Activated naive CD8-positive, alpha-beta T cell (primary cell): ENCODE results near the gene BIK.

ENCODE experiments used
- H3K27ac Mint-ChIP-seq: one replicate; pipeline ENCODE4 v1.8.0; 2021; ENCODE audit warnings: mixed read lengths
- H3K27me3 Mint-ChIP-seq: one replicate; pipeline ENCODE4 v1.8.0; 2021; ENCODE audit warnings: mixed read lengths
- H3K36me3 Mint-ChIP-seq: one replicate; pipeline ENCODE4 v1.8.0; 2021; ENCODE audit warnings: mixed read lengths
- H3K4me1 Mint-ChIP-seq: one replicate; pipeline ENCODE4 v1.8.0; 2021; ENCODE audit warnings: low read depth, mixed read lengths
- H3K4me3 Mint-ChIP-seq: one replicate; pipeline ENCODE4 v1.8.0; 2021; ENCODE audit warnings: mild to moderate bottlenecking, mixed read lengths
- H3K9me3 Mint-ChIP-seq: one replicate; pipeline ENCODE4 v1.8.0; 2021; ENCODE audit warnings: low read depth, mixed read lengths

BIK gene

GRCh38 chr22:43157874-43158546 is 47.5 kb downstream of the BIK start:
- no peak overlapping the region for H3K4me3 Mint-ChIP-seq
- no peaks in the 10 kb centered on the region for H3K27me3 Mint-ChIP-seq
- peak overlapping the region; percentile 22 for H3K27ac Mint-ChIP-seq
- no peaks in the 10 kb centered on the region for H3K9me3 Mint-ChIP-seq
- peaks cover 8% of the 10 kb centered on the region for H3K4me1 Mint-ChIP-seq
- no peaks in the 10 kb centered on the region for H3K36me3 Mint-ChIP-seq

GRCh38 chr22:43158778-43159483 is 48.4 kb downstream of the BIK start:
- H3K36me3 Mint-ChIP-seq, result no peaks in the 10 kb centered on the region
- no peaks in the 10 kb centered on the region for H3K27me3 Mint-ChIP-seq
- H3K9me3 Mint-ChIP-seq, result no peaks in the 10 kb centered on the region
- peaks cover 7% of the 10 kb centered on the region for H3K4me1 Mint-ChIP-seq
- H3K27ac Mint-ChIP-seq, result peak overlapping the region; percentile 37
- H3K4me3 Mint-ChIP-seq, result no peak overlapping the region

- no peak overlapping the region for H3K27ac Mint-ChIP-seq
- H3K36me3 Mint-ChIP-seq, result no peaks in the 10 kb centered on the region
- H3K9me3 Mint-ChIP-seq, result no peaks in the 10 kb centered on the region
- H3K4me1 Mint-ChIP-seq, result peaks cover 7% of the 10 kb centered on the region
- no peaks in the 10 kb centered on the region for H3K27me3 Mint-ChIP-seq
- H3K4me3 Mint-ChIP-seq, result no peak overlapping the region
Measured at GRCh38 chr22:43159484-43160178, 49.1 kb downstream of the BIK start.

- Mint-ChIP-seq H3K27ac (no peak overlapping the region), H3K4me1 (peaks cover 5% of the 10 kb centered on the region), H3K4me3 (no peak overlapping the region), H3K36me3 (no peaks in the 10 kb centered on the region), H3K27me3 (no peaks in the 10 kb centered on the region), H3K9me3 (no peaks in the 10 kb centered on the region)
Measured at GRCh38 chr22:43160497-43161126, 50.1 kb downstream of the BIK start.

- Mint-ChIP-seq H3K36me3 (no peaks in the 10 kb centered on the region), H3K27ac (no peak overlapping the region), H3K9me3 (no peaks in the 10 kb centered on the region), H3K4me3 (no peak overlapping the region), H3K27me3 (no peaks in the 10 kb centered on the region), H3K4me1 (peaks cover 5% of the 10 kb centered on the region)
Measured at GRCh38 chr22:43162412-43163150, 52.0 kb downstream of the BIK start.

- H3K36me3 Mint-ChIP-seq, result no peaks in the 10 kb centered on the region
- H3K9me3 Mint-ChIP-seq, result no peaks in the 10 kb centered on the region
- no peak overlapping the region for H3K27ac Mint-ChIP-seq
Measured at GRCh38 chr22:43163241-43163795, 52.8 kb downstream of the BIK start.

GRCh38 chr22:43164636-43165035 is 54.1 kb downstream of the BIK start:
- Mint-ChIP-seq H3K4me3 (no peak overlapping the region), H3K36me3 (no peaks in the 10 kb centered on the region), H3K9me3 (no peaks in the 10 kb centered on the region), H3K4me1 (peaks cover 2% of the 10 kb centered on the region), H3K27me3 (no peaks in the 10 kb centered on the region), H3K27ac (no peak overlapping the region)

More at GRCh38 chr22:43163241-43163795, 52.8 kb downstream of the BIK start:
- no peaks in the 10 kb centered on the region for H3K27me3 Mint-ChIP-seq
- H3K4me1 Mint-ChIP-seq, result peaks cover 5% of the 10 kb centered on the region
- no peak overlapping the region for H3K4me3 Mint-ChIP-seq

GRCh38 chr22:43166132-43166930 is 55.8 kb downstream of the BIK start:
- no peaks in the 10 kb centered on the region for H3K27me3 Mint-ChIP-seq
- H3K4me1 Mint-ChIP-seq, result peaks cover 2% of the 10 kb centered on the region
- no peaks in the 10 kb centered on the region for H3K9me3 Mint-ChIP-seq
- no peak overlapping the region for H3K4me3 Mint-ChIP-seq
- no peak overlapping the region for H3K27ac Mint-ChIP-seq
- no peaks in the 10 kb centered on the region for H3K36me3 Mint-ChIP-seq

- Mint-ChIP-seq H3K4me3 (no peak overlapping the region), H3K9me3 (no peaks in the 10 kb centered on the region), H3K27ac (no peak overlapping the region), H3K36me3 (no peaks in the 10 kb centered on the region), H3K4me1 (peaks cover 2% of the 10 kb centered on the region), H3K27me3 (no peaks in the 10 kb centered on the region)
Measured at GRCh38 chr22:43167001-43167589, 56.5 kb downstream of the BIK start.

GRCh38 chr22:43168471-43169309 is 58.1 kb downstream of the BIK start:
- no peak overlapping the region for H3K27ac Mint-ChIP-seq
- no peaks in the 10 kb centered on the region for H3K27me3 Mint-ChIP-seq
- H3K4me3 Mint-ChIP-seq, result no peak overlapping the region
- H3K9me3 Mint-ChIP-seq, result no peaks in the 10 kb centered on the region
- H3K4me1 Mint-ChIP-seq, result peaks cover 2% of the 10 kb centered on the region
- H3K36me3 Mint-ChIP-seq, result peaks cover 3% of the 10 kb centered on the region

- Mint-ChIP-seq H3K27ac (no peak overlapping the region), H3K9me3 (no peaks in the 10 kb centered on the region), H3K4me3 (no peak overlapping the region), H3K36me3 (peaks cover 3% of the 10 kb centered on the region), H3K27me3 (no peaks in the 10 kb centered on the region), H3K4me1 (no peaks in the 10 kb centered on the region)
Measured at GRCh38 chr22:43169310-43170130, 59.0 kb downstream of the BIK start.

- Mint-ChIP-seq H3K27me3 (no peaks in the 10 kb centered on the region), H3K36me3 (peaks cover 3% of the 10 kb centered on the region), H3K4me1 (no peaks in the 10 kb centered on the region), H3K27ac (no peak overlapping the region), H3K9me3 (no peaks in the 10 kb centered on the region), H3K4me3 (no peak overlapping the region)
Measured at GRCh38 chr22:43170131-43170480, 59.6 kb downstream of the BIK start.
